KG1 (cell line): Measurements from ENCODE around the gene NAA35.
"Not testable (repeated sequence)": the region's sequence is repeated elsewhere in the genome, so short reads cannot be mapped to it uniquely, and the experiment has no call there.

Source experiments
- DNase-seq: peaks from one replicate; lab custom pipeline; 2025; lab: John Stamatoyannopoulos, UW

NAA35 gene

DNA sequence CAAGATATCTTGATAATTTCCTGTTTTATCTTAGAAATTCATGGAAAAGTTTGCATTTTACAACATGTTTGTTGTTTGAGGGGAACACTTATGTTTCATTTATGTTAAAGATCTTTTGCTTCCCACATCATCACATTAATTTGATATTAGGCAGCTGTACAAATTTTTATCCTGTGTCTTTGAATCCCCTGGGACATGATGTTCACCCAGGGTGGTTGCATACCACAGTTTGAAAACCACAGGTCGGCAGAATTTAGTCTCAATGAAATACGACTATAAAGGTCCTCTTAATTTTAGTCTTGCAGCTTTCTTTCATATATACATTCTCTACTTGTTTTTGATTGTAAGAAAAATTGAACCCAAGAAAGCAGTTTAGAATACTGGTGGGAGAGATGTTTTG, 3.7 kb downstream of the NAA35 start:
- DNase-seq: no peak

DNA sequence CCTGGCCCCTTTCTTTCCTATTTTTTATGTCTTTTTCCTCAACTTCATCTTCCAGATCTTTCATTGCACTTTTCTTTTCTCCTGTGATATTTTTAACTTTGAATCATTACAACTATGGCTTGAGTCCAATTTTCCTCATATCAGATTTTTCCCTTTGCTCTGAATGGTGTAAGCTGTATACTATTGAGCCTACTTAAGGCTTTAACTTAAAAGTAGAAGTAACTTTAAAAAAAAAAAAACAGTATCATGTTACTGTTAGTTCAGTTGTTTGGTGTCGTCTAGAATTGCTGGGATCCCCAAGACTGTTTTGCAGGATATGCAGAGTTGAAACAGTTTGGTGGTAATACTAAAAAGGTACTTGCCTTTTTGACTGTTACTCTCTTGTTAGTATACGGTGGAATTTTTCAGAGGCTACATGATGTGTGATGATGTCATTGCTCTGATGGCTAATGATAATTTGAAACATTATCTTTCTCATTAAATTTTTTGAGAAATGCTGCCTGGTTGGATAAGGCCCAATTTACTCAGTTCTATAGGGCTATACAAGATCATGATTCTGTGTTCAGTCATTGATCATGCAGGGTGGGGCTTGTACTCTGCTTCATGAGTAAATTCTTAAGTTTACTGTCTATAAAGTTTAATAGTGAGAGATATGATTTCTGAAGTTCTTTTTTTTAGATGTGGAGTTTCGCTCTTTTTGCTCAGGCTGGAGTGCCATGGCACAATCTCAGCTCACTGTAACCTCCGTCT, 8.8 kb downstream of the NAA35 start:
- no peak for DNase-seq

DNA sequence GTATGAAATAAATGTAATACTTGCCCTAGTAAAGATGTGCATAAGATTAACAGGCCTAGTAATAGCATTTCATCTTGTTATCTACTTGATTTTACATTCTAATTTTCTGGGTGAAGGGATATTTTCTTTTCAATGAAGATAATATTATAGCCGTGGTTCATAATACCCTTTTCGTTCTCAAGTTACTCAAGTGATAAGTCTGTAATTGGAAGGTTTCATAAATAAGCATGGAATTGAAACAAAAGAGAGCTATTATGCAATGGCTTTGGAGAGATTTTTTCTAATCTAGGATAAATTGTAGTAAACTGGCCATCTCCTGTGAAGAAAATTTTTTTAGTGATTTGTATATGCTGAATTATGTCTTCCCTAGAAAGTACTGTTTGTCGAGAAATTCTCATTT, 19.0 kb downstream of the NAA35 start:
- DNase-seq: no peak

DNA sequence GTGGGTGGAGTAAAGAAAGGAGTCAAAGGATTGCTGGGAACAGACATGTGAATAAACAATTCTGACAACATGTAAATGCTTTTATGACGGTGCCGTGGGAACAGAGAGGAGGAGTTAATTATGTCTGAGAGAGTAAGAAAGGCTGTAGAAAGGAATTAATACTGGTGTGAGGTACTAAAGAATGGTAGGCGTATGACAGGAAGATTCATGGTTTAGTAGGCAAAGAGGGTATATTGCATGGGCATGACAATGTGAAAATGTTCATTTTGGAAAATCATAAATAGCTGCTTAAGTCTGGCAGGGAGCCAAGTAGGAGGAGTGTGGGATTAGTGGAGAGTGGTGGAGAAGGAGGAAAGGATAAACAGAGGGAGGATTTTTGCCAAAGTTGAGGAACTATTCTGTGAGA, 19.7 kb downstream of the NAA35 start:
- no peak for DNase-seq

DNA sequence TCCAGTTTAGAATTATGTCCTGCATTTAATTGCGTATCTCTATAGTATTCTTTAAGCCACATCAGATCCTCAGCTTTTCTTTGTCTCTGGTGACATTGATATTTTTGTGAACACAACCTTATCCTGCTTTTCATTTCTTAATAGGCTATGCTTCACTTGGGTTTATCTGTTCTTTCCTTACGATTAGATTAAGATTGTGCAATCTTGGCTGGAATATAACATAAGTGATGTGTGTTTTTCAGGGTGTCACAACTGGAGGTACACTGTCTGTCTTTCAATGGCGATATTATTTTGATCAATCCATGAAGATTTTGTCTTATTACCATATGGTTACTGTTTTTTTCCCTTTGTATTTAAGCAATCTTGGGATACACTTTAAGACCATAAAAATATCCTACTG, 23.6 kb downstream of the NAA35 start:
- no peak for DNase-seq

- DNase-seq: no peak
These were observed 24.0 kb downstream of the NAA35 start for GRCh38 chr9:85964949-85965348.

GRCh38 chr9:85969727-85970126, 28.8 kb downstream of the NAA35 start:
- DNase-seq: no peak

DNA sequence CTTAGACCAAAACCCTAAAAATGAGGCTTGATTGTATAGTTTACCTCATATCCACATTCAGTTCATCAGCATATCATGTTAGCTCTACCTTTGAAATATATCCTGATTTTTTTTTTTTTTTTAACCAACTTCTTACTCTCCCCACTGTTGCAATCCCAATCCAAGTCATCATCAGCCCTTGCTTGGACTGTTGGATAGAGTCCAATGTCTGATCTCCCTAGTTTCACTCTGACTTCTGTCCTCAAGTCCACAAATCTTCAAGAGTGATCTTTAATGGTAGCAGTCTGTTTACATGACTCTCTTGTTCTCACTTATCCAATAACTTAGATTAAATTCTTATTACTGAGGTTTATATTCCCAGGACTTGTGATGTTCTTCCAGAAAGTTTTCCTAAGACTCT, 30.8 kb downstream of the NAA35 start:
- no peak for DNase-seq

DNA sequence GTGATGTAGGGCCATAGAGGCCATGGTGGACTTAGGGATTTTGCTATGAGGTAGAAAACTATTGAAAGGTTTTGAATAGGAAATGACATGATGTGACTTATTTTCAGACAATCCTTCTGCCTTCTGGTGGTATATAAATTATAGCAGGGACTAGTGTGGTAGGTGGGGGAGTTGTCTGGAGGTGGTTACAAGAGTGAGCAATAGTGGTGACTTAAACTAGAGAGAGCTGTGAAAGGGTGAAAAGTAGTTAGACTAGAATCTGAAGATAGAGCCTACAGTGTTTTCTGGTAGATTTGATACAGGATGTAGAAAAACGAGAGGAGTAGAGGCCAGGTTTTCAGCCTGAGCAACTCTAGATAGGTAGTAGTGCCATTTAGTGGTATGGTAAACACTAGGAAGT, 32.3 kb downstream of the NAA35 start:
- DNase-seq: no peak

GRCh38 chr9:85974055-85974547, 33.2 kb downstream of the NAA35 start:
- not testable (repeated sequence) for DNase-seq

DNA sequence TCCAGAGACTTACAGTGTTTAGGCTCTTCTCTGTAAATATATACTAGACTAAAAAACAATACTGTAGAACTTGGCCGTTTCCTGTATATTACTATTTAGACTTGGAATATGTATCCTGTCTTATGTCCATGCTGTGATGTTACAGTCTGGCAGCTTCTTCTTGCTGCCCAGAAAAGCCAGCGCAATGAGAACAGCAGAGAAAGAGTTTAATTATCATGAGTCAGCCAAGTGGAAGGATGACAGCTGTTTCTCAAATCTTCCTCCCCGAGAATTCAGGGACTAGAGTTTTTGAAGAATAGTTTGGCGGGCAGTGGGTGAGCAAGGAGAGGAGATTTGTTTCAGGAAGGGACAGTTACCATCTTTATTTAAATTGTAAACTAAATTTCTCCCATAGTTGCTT, 37.5 kb downstream of the NAA35 start:
- no peak for DNase-seq

GRCh38 chr9:85981369-85981768, 40.4 kb downstream of the NAA35 start:
- no peak for DNase-seq

DNA sequence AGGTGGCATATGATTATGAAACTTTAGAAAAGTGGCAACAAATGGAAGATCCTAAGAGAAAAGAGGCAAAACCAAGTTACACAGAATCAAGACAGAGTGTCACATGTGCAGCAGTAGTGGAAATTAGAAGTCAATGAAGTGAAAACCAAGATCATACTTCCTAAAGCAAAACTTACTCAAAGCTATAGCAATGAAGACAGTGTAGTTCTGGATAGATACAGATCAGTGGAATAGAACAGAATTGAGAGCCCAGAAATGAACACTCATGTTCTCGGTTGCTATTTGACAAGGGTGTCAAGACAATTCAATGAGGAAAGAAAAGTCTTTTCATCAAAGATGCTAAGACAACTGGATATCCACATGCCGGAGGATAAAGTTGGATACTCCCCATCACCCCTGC, 43.5 kb downstream of the NAA35 start:
- no peak for DNase-seq

- DNase-seq: no peak
These were observed 46.3 kb downstream of the NAA35 start for GRCh38 chr9:85987236-85987635.

DNA sequence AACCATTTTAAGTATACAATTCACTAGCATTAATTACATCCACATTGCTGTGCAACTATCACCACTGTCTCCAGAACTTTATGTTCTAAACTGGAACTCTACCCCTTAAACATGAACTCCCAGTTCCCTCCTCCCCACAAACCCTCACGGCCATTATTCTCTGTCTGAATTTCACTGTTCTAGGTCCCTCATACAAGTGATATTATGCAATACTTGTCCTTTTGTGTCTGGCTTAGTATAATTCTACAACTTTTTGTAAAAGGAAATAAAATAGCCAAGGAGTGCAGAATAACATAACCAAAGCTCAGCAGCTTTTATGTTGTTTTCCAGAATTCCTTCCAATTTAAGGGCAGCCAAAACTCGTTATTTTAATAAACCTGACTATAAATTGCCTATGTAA, 53.2 kb downstream of the NAA35 start:
- DNase-seq: no peak

DNA sequence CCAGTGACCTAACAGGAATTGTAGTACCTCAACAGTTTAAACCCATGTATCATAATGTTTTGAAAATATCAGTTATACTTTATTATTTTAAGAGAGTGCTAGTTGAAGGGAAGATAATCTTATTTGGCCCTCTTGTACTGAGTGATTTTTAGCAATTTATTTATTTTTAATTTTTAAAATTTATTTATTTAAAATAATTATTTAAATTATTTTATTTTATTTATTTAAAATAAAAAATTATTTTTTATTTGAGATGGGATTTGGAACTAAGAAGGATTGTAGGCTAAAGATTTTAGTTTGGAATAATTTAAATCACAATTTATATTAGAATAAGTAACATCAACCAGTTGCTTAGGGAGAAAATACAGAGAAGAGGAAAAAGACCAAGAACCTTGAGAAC, 54.2 kb downstream of the NAA35 start:
- DNase-seq: no peak

- DNase-seq: no peak
These were observed 54.7 kb downstream of the NAA35 start for GRCh38 chr9:85995599-85995998.

- no peak for DNase-seq
These were observed 64.4 kb downstream of the NAA35 start for GRCh38 chr9:86005253-86005775.

DNA sequence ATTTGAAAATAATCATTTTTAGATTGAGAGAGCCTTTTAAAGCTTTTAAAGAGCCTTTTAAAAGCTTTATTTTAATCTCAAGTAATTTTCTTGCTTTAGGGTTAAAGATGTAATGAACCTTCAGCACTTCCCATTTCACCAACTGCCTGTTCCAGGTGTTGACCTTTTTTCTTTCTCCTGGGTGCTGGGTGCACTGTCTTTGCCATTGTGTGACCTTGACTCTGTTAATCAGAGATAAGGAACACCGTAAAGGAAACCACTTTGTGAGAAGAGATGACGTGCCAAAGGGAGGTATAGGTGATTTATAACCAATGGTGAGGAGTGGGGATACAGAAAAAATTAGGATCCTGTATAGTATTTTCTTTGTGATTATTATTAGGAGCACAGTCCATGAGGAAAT, 68.2 kb downstream of the NAA35 start:
- no peak for DNase-seq

GRCh38 chr9:86020731-86021130, 79.8 kb downstream of the NAA35 start:
- DNase-seq: no peak

DNA sequence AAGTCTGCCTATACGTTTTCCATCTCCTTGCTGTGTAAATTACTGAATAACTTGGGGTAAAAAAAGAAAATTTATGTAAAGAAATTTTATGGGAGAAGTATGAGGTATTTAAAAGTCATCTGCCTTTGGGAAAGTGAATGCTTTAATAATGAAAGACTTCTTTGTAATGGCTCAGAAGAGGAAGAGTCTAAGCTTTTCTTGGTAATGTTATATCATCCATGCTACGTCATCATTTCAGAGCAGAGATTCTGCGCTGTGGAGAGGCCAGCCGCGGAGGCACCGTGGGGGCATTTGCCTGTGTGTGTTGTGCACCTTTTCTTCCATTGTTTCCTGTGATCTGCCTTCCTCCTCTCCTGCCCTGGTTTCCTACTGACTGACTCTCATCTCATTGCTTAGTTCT, 80.2 kb downstream of the NAA35 start:
- DNase-seq: no peak

DNA sequence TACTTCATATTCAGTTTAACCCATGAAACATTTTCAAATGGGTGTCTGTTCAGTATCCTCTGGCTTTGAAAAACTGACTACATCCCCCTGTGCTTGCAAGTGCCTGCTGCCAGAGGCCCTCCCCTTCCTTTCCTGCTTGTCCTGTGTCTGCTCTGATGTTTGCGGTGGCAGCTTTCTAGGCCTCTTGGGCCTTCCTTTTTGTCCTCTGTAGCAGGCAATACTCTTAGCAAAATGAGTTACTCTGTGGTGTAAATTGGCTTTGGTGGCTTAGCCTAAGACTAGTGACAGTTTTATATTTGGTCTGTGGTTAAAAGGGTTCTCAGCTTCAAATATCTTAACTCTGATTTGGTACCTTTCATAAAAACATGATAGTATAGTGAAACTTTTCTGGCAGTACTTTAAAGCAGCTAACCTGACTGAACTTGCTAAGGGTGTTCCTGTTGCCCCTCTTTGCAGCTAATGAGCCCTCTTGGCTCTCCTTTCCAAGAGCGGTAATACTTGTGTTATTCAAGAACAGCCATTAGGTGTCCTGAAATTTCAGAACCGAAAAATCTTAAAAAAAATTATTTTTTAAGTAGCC, 81.8 kb downstream of the NAA35 start:
- DNase-seq: no peak

DNA sequence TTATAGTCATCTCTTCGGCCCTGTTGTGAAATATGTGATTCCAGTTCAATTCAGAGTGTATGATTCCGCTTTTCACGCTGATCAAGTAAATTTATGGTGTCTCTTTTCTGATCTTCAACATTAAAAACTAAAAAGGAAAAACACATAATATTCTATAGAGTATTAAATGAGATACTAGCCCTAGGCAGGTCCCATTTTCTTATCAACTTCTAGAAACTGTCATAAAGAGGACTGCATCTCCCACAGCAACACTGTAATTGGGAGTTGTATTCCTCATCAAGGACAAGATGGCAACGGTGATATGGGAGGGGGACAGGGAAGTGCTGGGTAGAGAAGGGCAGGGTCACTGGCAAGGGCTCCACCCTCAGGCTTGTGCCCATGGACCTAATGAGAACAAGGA, 86.8 kb downstream of the NAA35 start:
- DNase-seq: no peak
